NCI-H2196 treated with DMSO at 0.1 percent for 48 hours (cell line): ENCODE measurements around the gene ABHD10.

Experiments
- DNase-seq: peaks from one replicate; lab custom pipeline; 2025; ENCODE audit not compliant: unreplicated experiment; lab: John Stamatoyannopoulos, UW

The ABHD10 gene

DNA sequence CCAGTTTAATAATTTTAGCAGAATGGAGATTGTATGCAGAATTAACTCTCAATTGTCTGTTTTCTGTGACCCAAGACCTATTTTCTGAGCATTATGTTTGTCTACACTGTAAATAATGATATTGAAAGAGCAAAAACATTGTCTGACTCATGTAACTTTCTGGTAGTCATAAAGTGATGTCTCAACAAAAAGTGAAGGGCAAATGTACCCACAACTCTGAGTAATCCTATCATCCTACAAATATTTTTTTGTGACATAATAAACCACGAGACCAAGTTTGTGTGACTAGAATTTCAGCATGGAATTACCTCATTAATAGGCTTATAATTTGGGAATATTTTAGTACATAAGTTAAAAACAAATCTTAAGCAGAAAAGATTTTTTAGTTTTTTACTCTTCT lies 15.4 kb upstream of the ABHD10 start:
- no peak for DNase-seq

DNA sequence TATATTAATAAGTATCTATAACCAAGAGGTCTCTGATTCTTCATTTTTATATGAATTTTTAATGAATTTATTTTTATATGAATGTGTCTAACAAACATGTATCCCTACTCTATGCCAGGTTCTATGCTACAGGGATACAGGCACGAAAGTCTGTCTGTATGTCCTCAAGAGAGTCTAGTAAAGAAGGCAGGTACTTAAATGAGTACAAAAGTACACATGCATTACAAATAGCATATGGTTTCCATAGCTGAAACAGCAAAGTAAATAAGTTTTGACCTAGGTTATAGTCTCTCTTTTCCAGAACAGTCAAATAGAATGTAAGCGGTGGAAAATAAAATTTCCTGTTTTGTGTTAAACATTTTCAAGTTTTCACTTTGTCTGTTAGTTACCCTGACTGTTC lies 13.3 kb upstream of the ABHD10 start:
- DNase-seq = no peak

DNA sequence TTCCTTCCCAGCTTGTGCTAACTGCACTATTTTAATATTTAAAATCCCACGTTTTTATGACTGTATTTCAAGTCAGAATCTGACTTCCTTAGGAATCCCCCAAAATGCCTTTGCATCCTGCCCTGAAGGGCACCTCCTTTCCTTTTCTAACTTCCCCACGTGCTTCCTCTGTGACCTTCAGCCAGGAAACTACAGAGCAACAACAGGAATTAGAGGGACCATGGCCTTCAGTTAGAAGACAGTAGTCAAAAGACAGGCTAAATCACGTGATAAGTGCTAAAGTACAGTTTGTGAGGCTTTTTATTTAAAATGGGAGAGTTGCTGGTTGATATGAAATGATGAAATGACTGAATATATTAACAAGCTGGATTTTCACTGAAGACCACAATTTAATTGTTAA lies 11.8 kb upstream of the ABHD10 start:
- DNase-seq = no peak

DNA sequence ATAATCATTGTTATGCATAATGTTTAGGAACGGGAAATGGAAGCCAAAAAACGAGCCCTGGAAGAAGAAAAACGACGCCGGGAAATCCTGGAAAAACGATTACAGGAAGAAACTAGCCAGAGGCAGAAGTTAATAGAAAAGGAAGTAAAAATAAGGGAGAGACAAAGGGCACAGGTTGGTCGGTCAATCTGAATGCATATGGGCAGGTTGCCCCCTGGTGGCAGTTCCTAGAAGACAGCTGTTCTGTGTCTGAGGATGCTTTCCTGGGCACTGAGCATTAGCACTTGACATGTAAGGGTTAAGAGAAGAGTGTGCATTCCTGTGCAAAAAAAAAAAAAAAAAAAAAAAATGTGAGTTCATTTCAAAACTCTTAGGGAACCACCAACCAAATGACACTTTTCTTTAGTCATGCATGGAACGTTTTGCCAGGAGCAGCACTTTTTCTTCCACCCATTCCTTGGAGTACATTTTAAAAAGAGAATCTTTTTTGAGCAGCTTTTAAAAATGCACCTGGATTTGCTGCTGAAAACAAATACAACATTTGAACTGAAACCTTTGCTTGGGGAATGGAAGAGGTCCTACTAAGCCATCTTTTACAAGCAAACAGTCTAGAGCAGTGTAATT lies 11.1 kb upstream of the ABHD10 start:
- peak; percentile 89 for DNase-seq

DNA sequence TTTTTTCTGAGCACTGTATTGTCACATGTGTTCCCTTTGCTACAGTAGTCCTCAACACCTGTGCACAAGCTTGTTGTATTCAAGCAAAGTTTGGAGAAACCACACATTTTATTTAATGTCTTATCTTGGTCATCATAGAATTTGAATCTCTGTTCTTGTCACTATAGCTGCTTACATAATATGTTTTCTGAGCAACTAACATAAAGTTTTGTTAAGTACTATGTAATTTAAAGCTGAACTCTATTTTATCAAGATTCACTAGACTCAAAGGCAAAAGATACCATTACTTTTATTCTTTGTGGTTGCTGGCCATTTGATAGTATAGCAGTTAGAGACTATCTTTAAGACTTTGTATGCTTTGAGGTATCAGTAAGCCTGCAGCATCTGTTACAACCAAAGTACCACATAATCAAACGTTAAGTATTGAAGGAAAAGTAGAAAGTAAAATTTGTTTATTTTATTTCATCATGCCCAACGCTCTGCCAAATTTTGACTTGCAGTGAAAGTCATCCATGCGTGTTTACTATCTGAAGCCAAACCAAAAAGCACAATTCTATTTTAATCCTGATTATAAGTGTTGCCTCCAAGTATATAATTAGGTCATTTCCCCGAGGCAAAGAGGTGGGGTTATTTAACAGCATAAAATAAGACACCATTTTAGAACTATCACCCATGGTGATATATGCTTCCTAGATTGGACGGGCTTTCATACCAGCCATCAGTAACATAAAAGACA lies 10.3 kb upstream of the ABHD10 start:
- no peak for DNase-seq

DNA sequence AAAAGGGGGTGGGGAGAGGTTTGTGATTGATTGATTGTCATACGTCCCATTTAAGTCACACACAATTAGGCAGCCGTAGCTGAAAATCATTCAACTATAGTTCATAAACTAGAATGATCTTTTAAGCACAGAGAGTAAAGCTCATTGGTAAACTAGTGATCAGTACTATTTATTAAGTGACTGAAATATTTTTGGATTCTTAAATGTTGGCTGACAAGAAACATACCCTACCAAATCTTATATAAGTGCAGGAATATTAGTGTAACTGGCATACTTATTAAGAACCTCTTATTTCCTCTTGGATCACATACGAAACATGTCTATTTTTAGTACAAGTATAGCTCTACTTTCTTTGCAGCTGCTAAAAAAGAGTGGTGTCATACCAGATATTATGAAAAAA lies 8.4 kb upstream of the ABHD10 start:
- no peak for DNase-seq

DNA sequence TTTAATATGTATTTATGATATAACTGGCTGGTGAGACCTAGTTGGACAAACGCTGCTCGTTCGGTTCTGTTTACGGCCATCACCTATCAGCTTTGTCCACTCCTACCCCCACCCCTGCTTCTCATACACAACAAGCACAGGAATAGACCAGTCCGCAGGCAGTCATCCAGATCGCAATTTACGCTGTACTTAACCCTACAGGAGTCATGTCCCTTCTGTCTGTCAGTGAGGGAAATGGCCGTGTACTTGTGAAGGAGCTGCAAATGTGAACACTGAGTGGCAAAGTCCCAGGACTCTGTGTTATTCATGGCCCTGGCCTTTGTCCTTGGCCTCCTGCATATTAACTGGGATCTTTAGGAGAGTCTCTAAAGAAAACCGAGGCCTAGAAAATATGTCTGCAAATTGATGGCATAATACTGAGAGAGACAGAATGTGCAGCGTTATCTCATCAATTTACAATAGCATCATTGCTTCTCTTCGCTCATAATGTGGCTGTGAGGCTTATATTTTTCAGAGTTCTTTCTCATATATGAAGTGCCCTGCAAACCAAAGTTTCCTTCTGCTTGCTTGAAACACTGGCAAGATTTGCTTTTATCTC lies 7.2 kb upstream of the ABHD10 start:
- no peak for DNase-seq

DNA sequence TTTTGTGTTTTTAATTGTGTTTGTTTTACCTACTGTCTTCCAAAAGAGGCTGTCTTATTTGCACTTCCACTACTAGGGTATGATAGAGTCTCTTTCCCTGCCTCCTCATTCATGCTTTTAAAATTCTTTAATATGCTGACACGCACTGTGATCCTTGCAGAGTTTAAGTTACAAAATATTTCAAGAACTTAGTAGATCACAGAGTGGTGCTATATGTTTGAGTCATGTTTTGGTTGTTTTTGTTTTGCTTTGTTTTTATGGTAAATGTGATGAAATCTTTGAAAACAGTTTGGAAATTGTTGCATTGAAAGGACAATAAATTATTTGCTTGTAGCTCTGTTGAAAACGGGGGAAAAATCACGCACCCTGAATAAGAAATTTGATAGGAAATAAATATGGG lies 5.9 kb upstream of the ABHD10 start:
- DNase-seq = no peak

DNA sequence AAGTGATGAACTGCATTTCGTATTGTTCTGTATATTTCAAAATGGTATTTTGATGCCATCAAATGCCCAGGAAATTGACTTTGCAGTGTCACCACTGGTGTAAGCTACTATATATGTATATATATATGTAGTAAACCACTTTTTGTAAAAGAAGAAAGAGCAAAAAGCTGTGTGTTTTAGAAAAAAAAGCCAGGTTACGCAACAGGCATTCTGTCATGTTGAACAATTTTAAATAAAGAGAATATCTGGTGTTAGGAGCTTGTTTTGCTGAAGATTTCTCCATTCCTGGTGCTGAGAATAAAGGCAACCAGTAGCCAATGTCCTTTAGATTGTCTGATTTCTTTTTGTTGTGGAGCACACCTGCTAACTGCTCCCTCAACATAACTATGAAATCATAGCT lies 3.7 kb upstream of the ABHD10 start:
- no peak for DNase-seq

DNA sequence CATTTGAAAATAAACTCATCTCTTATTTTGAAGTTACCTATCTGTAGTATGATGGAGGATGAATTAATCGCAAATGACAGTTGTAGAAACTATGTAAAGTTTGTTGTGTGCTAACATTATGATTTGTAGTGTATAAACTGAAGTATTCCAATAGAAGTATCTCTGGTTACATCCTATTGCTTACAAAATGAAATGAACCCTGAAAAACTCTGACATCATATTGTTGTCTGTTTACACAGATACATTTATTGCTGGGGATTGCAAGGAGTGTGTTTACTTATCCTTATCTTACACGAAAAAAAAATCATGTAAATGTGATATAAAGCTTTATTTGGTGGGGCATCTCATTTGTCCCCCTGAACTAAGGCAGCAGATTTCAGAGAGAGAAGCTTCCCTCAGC lies 2.6 kb upstream of the ABHD10 start:
- no peak for DNase-seq

DNA sequence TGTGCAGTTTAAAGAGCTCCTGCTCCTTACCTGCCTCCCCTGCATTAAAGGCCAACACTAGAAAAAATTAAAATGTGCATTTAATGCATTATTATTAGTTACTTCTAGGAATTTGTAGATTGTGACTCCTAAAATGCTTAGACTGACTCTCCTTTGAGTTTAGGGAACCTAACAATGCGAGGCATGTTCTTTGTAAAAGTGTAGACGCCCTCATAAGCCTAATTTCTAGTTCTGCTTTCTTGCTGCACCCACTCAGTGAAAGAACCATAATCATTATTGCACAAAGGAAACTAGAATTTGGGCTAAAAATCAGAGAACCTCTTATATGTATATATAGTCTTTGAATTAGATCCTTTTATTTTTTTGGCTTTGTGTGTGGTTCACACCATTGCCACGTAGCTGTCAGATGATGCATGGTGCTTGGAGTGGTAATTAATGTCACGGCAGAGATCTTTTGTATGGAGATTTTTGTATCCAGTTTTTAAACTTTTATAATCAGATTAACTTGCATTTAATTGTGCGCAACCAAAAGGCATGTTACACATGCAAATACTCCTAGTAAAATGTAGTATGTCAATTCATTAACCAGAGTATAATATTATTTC lies 710 bp downstream of the ABHD10 start:
- no peak for DNase-seq

DNA sequence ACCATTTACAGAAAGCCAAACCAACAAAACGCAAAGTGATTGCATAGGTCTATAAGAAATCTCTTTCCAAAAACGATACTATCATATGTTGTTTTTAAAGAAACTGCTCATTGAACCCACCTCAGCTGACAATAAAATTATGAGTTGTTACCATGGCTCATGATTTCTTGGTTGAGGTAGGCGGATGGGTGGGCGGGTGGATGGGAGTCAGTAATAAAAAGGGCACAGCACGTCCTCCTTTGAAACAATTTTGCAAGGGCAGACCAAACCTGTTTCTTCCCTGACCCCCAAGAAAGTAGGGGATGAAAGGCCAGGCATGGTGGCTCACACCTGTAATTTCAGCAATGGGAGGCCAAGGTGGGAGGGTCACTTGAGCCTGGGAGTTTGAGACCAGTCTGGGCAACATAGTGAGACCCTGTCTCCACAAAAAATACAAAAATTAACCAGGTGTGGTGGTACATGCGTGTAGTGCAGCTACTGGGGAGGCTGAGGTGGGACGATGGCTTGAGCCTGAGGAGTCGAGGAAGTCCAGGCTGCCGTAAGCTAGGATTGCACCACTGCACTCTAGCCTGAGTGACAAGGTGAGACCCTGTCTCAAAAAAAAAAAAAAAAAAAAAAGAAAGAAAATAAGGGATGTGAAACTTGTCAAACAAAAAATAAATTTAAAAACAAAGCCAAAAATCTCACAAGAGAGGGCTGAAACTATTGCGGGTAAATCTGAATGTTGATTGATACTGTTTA lies 2.1 kb downstream of the ABHD10 start:
- DNase-seq = no peak

DNA sequence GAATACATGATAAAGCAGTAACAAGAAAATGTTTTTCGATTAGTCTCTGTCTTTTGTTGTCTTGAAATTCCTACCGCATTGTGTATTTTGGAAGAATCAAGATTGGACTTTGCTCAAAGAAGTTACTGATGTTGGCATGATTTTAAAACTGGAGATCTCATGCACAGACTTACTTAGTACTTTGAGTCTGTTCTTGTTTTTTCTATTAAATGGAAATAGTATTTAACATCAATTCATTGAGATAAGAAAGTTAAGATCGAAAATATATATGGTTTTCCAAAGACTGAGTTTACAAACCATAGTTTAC lies 2.6 kb downstream of the ABHD10 start:
- DNase-seq = no peak

DNA sequence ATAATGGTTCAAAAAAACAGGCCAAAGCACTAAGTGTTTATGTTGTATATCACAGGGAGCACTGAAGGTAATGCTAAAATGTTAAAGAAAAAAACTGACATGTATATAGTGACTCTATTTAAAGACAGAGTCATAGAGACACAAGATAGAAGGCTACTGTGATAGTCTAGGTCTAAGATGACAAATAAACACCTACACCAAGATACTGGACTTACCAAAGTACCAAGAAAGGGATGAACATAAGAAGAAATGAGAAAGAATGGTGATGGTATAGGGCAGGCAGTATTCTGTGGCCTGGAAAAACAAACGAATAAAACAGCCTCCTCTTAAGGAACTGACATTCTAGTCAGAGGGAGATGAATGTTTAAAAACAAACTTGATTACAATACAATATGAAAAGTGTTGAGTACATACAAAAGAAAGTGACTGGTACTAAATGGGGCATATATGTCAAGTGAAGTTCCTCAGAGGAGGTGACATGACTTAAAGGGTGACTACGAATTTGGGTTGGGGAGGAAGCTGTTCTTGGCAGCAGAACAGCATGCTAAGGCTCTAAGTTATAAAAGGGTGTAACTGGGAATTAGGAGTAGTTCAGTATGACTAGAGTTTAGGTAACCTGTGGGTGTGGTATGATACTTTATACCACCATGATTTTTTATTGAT lies 5.9 kb downstream of the ABHD10 start:
- no peak for DNase-seq

DNA sequence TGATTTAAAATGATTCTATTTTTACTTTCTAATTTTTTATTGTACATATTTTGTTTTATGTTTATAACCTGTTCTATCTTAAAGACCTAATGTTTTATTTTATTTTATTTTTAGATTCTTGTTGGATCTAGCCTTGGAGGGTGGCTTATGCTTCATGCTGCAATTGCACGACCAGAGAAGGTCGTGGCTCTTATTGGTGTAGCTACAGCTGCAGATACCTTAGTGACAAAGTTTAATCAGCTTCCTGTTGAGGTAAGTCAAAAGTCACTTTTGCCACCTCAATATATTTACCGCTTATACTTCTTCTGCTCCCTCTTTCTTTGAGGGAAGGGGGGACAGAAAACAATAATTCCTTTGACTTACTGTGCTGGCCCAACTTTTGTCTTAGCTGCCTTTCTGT lies 8.0 kb downstream of the ABHD10 start:
- no peak for DNase-seq

DNA sequence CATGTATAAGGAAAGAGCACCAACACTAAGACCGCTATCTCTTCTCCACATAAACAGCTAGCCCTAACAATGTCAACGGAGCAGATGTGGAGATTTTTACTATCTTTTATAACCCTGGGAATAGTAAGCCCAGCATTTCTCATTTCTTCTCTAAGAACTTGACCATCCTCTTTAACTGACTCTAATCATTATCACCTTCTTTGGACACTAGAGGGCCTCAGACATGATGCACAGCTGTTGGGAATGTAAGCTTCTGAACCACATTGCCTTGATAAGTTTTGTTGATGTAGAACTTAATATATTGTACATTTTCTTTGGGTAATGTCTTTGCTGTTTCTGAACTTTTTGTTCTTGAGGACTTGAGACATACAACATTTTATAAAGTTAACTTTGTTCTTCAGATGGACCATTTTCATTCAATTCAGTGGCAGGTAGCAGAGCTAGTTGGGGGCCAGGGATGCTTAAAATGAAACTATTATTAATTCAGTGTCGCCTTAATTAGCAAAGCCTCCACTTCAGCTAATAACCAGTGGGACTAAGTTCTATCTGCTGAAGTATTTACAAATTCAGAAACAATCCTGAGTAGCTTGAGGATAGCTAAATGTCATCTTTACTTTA lies 10.3 kb downstream of the ABHD10 start:
- DNase-seq = peak; percentile 52

DNA sequence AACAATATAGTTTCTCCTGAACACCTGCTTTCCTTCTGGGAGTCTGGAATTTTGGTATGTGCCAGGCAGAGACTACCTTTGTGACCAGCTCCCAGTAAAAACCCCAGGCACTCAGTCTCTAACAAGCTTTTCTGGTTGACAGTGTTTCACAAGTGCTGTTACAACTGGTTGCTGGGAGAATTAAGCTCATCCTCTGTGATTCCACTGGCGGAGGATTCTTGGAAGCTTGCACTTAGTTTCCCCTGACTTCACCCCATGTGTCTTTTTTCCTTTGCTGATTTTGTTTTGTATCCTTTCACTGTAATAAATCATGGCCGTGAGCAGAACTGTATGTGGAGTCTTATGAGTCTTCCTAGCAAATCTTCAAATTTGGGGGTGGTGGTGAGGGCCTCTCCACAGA lies 14.2 kb downstream of the ABHD10 start:
- no peak for DNase-seq

DNA sequence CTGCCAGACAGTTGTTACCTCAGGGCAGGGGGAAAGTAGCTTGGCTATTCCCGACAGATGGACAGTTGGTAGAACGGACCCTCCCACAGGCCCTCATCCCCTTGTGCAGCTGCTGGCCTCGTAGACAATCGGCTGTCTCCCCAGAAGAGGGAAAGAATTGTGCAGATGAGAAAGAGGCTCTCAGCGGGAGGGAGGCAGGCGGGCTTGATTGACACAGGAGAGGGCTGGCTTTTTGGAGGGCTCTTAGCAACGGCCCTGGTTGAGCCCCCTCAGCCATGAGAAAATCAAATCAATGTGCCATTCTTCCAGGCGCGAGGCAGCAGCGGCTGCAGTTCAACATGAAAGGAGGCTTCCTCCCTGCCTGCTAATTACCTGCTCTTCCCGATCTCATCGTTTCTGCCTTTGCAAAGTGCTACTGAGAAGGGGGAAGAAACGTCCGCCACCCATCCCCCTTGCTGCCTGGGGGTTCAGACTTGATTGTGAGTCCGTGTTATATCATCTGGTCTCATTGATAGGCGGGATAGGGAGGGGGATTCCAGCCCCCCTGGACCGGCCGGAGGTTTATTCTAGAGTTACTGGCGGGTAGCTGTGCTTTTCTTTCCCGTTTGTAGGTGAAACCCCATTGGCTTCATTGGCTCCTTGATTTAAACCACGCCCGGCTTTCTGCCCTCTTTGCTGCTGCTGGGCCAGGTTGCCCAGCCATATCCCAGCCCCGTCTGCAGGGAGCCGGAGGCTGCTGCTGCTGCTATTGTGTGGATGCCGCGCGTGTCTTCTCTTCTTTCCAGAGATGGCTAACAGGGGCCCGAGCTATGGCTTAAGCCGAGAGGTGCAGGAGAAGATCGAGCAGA lies 20.0 kb downstream of the ABHD10 start, which contains the start of gene TAGLN3:
Gene TAGLN3, plus strand, starts transcription at position 287 of the 848 bp plus-strand sequence. Its CDS starts 501 bp downstream, at position 788.
- DNase-seq = peak; percentile 55

DNA sequence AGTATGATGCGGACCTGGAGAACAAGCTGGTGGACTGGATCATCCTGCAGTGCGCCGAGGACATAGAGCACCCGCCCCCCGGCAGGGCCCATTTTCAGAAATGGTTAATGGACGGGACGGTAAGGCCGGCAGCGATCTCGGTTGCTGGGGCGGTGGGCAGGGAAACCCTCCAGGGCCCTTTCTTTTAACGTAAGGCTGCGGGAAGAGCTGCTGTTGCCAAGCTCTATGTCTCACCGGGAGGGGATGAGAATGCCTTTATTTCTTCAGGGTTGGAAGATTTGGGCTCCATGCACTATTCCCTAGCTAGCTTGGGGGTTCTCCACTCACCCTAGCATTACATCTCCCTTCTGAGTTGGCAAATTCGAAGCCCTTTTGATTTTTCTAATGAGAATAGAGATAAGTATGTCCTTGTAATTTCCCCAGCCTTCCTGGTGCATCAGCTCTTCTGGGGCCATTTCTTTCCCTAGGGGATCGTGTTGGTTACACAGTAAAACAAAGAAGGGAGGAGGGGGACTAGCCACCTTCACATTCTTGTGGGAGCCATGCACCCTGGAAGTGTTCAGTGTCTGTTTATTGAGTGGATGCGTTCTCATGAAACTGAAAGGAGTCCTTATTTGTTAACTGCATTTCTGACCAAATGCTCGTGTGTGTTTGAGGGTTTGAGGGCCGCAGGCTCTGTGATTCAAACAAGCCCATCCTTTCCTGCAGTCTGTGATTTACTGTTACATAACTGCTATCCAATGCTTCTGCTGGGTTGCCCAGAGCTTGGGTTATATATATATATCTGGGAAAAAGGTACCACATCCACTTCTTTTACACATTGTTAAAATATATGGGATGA lies 20.9 kb downstream of the ABHD10 start:
- no peak for DNase-seq
